ENCODE measurements around the gene POU4F1. TPM values are rescaled to one million over a fixed set of nuclear protein-coding genes. Genes with fewer than 3 reads are reported as not detected.

Gene POU4F1
- total and polyA plus RNA-seq, 2 experiments from 2014 or later: 0.03 to 0.05 TPM

GRCh38 chr13:78630511-78630910 lies 27.2 kb upstream of the POU4F1 start:
- Mint-ChIP-seq H3K4me3 (no peak overlapping the region), H3K36me3 (ENCODE audit: low read depth) (peaks cover 46% of the 10 kb centered on the region), H3K4me1 (no peaks in the 10 kb centered on the region), H3K27me3 (ENCODE audit: insufficient read depth, low read depth, poor library complexity) (no peaks in the 10 kb centered on the region), H3K27ac (no peak overlapping the region), H3K9me3 (no peaks in the 10 kb centered on the region)
- Histone ChIP-seq H2AFZ (no peak overlapping the region), H4K20me1 (replicated peaks; ENCODE audit: insufficient read depth) (0 out of 2 replicates have a peak, but pooled peaks cover 7% of the 10 kb centered on the region), H3K4me3 (no peak overlapping the region), H3K27me3 (ENCODE audit: insufficient read depth) (no peaks in the 10 kb centered on the region), H3K79me2 (replicated peaks; ENCODE audit: insufficient read depth) (no peaks in the 10 kb centered on the region), H3K27ac (ENCODE audit: low read depth) (no peak overlapping the region), H3F3A (replicated peaks; ENCODE audit: low read depth) (no peaks in the 10 kb centered on the region), H3K4me1 (ENCODE audit: insufficient read depth) (no peaks in the 10 kb centered on the region), H3K36me3 (ENCODE audit: insufficient read depth) (0 out of 2 replicates have a peak, but pooled peaks cover 9% of the 10 kb centered on the region), H3K9me2 (ENCODE audit: insufficient read depth) (no peaks in the 10 kb centered on the region), H3K4me2 (no peak overlapping the region)
- ATAC-seq: no peak
- no peak for DNase-seq (ENCODE audit: low spot score)
- TF ChIP-seq STAT1 (IDR thresholded peaks at IDR 0.05; ENCODE audit: unreplicated experiment): no peak
- no peak for TF ChIP-seq CTCF (conservative IDR thresholded peaks at IDR 0.05; ENCODE audit: low read depth in 2 of 2)
- no peak for TF ChIP-seq EZH2 (IDR thresholded peaks at IDR 0.05; ENCODE audit: low read depth, unreplicated experiment)
- no peak for TF ChIP-seq ZNF331 (CRISPR knock-in tag; IDR thresholded peaks at IDR 0.05; ENCODE audit: low read depth)
- no peak for TF ChIP-seq ETS1 (IDR thresholded peaks at IDR 0.05)
- no peak for TF ChIP-seq CREB1 (CRISPR knock-in tag; IDR thresholded peaks at IDR 0.05; ENCODE audit: low read depth)
- TF ChIP-seq POLR2AphosphoS5 (IDR thresholded peaks at IDR 0.05; ENCODE audit: low read depth): no peak
- no peak for TF ChIP-seq REST (IDR thresholded peaks at IDR 0.05; ENCODE audit: unreplicated experiment)
- TF ChIP-seq JUNB (IDR thresholded peaks at IDR 0.05; ENCODE audit: unreplicated experiment): no peak

GRCh38 chr13:78625384-78625783 lies 22.0 kb upstream of the POU4F1 start:
- H3K79me2 ChIP-seq (replicated peaks; ENCODE audit: insufficient read depth): no peaks in the 10 kb centered on the region
- H3K36me3 ChIP-seq (ENCODE audit: insufficient read depth): no peaks in the 10 kb centered on the region
- Mint-ChIP-seq H3K4me3 (no peak overlapping the region), H3K27me3 (ENCODE audit: insufficient read depth, low read depth, poor library complexity) (no peaks in the 10 kb centered on the region), H3K36me3 (ENCODE audit: low read depth) (peaks cover 17% of the 10 kb centered on the region; the same call in 2 of the 3 replicates), H3K9me3 (no peaks in the 10 kb centered on the region), H3K4me1 (no peaks in the 10 kb centered on the region; the same call in 2 of the 3 replicates), H3K27ac (no peak overlapping the region)
- H3K4me3 ChIP-seq: no peak overlapping the region
- H2AFZ ChIP-seq: no peak overlapping the region
- H4K20me1 ChIP-seq (replicated peaks; ENCODE audit: insufficient read depth): peaks cover 16% of the 10 kb centered on the region
- DNase-seq (ENCODE audit: low spot score) (no peak), ATAC-seq (no peak)
- H3K4me2 ChIP-seq: no peak overlapping the region
- H3F3A ChIP-seq (replicated peaks; ENCODE audit: low read depth): no peaks in the 10 kb centered on the region
- H3K9me2 ChIP-seq (ENCODE audit: insufficient read depth): no peaks in the 10 kb centered on the region
- H3K27me3 ChIP-seq (ENCODE audit: insufficient read depth): no peaks in the 10 kb centered on the region
- H3K27ac ChIP-seq (ENCODE audit: low read depth): no peak overlapping the region
- no peaks in the 10 kb centered on the region for H3K4me1 ChIP-seq (ENCODE audit: insufficient read depth)
- TF ChIP-seq EZH2 (IDR thresholded peaks at IDR 0.05; ENCODE audit: low read depth, unreplicated experiment) (no peak), CREB1 (CRISPR knock-in tag; IDR thresholded peaks at IDR 0.05; ENCODE audit: low read depth) (no peak)
